Choroid plexus epithelial cell (primary cell): ENCODE results near the gene ARHGAP42.

Source experiments
- DNase-seq: peaks from one replicate; pipeline ENCODE4 v3.0.0-alpha.2; 2010; ENCODE audit warnings: low read depth
- H3K4me3 ChIP-seq: 2 replicates; pipeline ENCODE4 v1.5.1; 2011; ENCODE audit warnings: low read depth, mild to moderate bottlenecking, control low read depth, low read length, moderate library complexity
- CTCF ChIP-seq: conservative IDR thresholded peaks from 2 replicates; pipeline ENCODE4 v1.5.1; 2011; ENCODE audit warnings: low read depth, mild to moderate bottlenecking, control low read depth, inconsistent platforms, low read length, moderate library complexity

The ARHGAP42 gene

DNA sequence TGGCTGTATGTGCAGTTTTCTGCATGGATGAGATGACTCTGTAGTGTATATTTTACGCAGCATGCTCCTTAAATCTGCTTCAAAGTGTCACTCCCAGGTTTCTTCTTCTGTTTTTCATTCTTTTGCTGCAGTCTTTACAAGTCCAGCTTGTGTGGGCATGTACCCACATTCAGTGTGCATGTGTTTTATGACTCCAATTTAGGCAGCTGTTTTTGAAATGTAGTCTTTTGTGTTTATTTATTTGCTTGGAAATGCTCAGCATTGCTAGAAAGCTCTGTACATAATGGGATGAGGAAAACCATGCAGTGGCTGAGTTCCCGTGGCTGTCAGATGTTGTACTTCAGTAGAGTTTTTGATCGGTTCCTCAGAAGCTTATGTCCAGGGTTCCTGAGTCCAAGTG lies 138.5 kb downstream of the ARHGAP42 start:
- no peak overlapping the region for H3K4me3 ChIP-seq
- no peak for DNase-seq
- TF ChIP-seq CTCF, result no peak

- peak; percentile 77 for DNase-seq
- TF ChIP-seq CTCF, result peak; percentile 58
Measured at GRCh38 chr11:100827934-100828661, 141.0 kb downstream of the ARHGAP42 start.

GRCh38 chr11:100830274-100830673 lies 143.2 kb downstream of the ARHGAP42 start:
- no peak for TF ChIP-seq CTCF
- no peak overlapping the region for H3K4me3 ChIP-seq
- no peak for DNase-seq

More at GRCh38 chr11:100827934-100828661, 141.0 kb downstream of the ARHGAP42 start:
- H3K4me3 ChIP-seq, result no peak overlapping the region

- no peak overlapping the region for H3K4me3 ChIP-seq
- TF ChIP-seq CTCF, result no peak
- DNase-seq, result peak; percentile 82
Measured at GRCh38 chr11:100830978-100831732, 144.1 kb downstream of the ARHGAP42 start.

DNA sequence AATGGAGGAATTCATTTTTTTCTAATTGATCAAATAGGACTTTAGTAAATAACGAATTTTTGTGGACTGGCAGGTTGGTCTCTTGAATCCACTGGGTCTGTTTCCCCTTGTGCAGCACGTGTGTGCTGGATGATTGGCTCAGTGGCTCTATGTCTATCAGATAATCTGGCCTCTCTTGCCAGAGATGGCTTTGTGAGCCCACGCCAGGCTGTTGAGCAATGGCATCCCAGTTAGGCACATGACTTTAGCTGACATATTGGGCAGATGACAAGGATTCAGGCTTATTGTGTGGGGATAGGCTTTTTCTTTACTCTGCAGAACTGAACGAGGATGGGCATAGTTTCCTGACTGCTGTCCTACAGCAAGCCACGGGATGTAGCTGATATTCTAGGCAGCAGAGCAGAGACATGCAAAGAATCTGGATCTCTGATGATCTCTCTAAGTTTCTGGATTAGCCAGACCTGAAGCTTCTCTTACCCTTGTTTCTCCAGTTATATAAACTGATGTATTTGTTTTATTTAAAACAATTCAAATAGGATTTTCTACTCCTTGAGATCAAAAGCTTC lies 144.9 kb downstream of the ARHGAP42 start:
- no peak overlapping the region for H3K4me3 ChIP-seq
- DNase-seq, result no peak
- no peak for TF ChIP-seq CTCF

GRCh38 chr11:100832829-100833228 lies 145.7 kb downstream of the ARHGAP42 start:
- no peak for TF ChIP-seq CTCF
- H3K4me3 ChIP-seq, result no peak overlapping the region
- no peak for DNase-seq

- DNase-seq, result no peak
- no peak overlapping the region for H3K4me3 ChIP-seq
- no peak for TF ChIP-seq CTCF
Measured at GRCh38 chr11:100833276-100833675, 146.2 kb downstream of the ARHGAP42 start.
